T-helper 2 cell treated with Interferon-gamma antibody and Interleukin-4, amounts not matched to agents 100 ng/mL and 5 ng/mL, for 36 hours (primary cell): ENCODE data around the gene IL4I1. TPM values are rescaled to one million over a fixed set of nuclear protein-coding genes. Genes with fewer than 3 reads are reported as not detected.

Experiments used
- intact Hi-C: fragments of 100-400 bp; cut with micrococcal nuclease; formaldehyde crosslinking; loops from one replicate; pipeline ENCODE4 v1.15.1; 2023
- total RNA-seq: library from RNA; stranded (reverse); gene quantifications from 2 replicates; pipeline ENCODE4 v1.2.3, GENCODE V29; 2022

Gene IL4I1
- total RNA-seq, 1 donor from 2014 or later: 1.9 TPM

DNA sequence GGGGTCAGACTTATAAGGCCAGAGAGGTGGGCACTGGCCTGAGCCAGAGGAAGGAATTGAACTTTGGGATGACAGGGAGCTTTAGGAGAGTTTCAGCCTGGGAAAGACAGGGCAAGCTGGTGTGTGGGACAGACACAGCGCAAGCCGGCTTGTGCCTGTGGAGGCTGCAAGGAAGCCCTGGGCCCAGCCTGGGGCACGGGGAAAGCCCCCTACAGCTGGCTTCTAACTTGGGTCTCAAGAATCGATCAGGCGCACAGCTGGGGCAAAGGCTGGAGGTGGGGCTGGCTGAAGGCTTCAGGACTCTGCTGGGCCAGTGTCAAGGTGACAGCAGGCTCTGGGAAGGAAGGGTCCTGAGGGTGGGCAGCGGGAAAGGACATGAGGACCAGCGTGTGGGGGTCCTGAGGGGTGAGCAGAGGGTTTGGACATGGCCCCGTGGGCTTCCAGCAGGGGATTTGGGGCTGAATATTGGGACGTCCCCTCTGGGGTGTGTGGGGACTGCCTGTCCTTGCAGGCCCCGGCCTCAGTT lies 42.8 kb downstream of the IL4I1 start:
- intact Hi-C loops: no loop called here

DNA sequence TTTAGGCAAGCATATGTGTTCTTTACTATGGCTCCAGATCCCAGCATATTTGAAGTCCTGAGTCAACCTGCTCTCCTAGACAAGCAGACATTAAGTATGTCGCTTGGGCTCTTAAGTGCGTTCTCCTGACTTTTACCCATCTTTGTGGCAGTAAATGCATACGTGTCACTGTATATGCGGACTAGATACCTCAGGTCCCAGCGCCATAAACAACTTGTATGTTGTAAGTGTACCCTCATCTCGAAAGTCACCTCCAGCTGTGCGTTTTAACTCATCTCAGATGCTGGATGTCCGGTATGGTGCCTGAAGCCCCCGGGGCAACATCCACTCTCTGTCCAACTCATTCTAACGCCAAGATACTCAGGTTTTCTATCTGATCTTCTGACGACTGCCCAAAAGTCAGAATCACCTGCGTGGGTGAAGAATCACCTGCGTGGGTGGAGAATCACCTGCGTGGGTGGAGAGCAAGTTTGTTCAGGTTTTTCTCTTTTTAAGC lies 44.0 kb downstream of the IL4I1 start:
- intact Hi-C loops: no loop called here

DNA sequence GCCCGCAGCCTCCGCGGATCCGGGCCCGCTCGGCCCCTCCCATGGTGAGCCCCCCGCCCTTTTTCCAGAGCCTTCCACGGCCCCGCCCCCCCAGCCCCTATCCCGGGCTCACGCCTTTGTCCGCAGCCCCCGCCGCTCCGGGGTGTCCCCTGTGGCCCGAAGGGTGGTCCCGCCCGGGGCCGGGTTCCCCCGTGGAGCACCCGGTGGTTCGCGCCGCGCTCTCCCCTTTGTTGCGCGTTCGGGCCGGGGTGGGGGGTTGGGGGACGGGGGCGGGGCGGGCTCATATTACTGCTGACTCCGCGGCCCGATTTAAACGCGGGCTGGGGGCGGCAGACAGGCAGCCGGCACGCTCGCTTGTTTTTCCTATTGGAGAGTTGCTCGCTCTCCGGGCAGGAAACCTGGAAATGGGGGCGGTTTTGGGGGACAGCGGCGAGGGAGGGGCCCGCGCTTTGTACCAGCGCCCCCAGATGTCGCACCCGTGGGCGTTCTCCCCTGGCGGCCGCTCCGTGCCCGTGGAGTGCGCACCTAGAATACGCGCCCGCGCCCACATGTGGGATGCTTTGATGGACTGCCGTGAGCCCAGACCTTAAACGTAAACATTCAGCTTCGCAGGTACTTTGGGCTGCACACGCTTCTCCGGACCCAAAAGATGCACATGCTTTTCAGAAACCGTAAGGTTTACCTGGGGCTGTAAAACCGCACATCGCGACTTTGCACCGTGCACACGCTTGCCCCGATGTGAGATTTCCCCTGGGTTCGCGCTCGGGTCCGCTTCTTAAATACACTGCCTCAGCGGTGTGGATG lies 45.0 kb downstream of the IL4I1 start:
- intact Hi-C loops: loop anchor here (2.0 kb wide), 1 partner anchor 211 kb away; the partner anchor contains the start of gene RRAS

DNA sequence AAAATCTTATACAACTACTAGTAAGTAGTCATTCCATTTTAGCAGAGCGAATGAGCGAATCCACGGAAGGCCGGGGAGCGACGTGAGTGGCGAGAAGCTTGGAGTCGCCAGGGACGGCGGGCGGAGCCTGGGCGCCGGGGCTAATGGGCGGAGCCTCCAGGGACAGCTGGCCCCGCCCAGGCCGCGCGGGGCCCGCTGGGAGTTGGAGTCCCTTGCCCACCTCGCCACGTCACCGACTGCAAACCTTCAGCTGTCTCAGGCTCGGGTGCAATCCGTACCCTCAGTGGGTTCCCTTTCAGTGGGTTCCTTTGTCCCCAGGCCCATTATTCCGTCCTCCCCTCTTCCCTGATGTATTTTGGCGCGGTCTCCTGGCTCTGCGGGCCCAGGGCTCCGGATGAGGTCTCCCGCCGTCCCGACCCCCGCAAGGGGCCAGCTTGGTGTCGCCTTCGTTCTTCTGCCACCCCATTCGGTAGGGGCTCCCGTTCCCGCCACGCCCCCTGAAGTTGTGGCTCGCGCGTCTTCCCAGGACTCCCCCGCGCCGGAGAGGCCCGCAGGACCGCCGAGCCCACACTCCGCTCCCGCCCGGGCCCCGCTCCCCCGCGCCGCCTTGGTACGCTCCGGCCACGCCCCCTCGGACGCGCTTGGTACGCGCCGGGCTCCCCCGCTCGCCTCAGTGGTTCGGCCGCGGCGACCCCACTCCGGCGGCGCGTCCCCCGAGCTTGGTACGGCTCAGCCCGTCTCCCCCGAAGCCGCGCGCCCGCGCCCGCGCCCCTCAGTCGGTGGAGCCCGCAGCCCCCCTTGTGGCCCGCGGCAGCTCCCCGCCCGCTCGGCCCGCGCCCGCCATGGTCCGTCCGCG lies 46.0 kb downstream of the IL4I1 start, which contains the start of gene PTOV1:
PTOV1 (plus strand) TSS at position 673 of the 856 bp plus-strand sequence.
- intact Hi-C loops: loop anchor here (1.0 to 2.0 kb wide), 4 partner anchors 17 to 210 kb away; partner anchors contain the start of genes PNKP and RRAS

DNA sequence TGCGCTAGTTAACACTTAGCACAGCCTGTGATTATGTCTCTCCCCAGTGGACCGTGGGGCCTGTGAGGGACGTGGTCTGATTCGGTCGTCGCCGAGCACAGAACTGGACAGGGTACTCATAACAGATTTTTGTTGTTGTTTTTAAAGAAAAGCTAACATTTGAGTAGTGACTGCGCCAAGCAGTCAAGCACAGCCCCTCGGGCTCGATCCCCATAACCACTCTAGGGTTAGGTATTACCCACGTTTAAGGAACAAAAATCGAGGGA lies 46.5 kb downstream of the IL4I1 start:
- intact Hi-C loops: loop anchor here (1.0 to 2.0 kb wide), 4 partner anchors 17 to 209 kb away; partner anchors contain the start of genes PNKP and RRAS

DNA sequence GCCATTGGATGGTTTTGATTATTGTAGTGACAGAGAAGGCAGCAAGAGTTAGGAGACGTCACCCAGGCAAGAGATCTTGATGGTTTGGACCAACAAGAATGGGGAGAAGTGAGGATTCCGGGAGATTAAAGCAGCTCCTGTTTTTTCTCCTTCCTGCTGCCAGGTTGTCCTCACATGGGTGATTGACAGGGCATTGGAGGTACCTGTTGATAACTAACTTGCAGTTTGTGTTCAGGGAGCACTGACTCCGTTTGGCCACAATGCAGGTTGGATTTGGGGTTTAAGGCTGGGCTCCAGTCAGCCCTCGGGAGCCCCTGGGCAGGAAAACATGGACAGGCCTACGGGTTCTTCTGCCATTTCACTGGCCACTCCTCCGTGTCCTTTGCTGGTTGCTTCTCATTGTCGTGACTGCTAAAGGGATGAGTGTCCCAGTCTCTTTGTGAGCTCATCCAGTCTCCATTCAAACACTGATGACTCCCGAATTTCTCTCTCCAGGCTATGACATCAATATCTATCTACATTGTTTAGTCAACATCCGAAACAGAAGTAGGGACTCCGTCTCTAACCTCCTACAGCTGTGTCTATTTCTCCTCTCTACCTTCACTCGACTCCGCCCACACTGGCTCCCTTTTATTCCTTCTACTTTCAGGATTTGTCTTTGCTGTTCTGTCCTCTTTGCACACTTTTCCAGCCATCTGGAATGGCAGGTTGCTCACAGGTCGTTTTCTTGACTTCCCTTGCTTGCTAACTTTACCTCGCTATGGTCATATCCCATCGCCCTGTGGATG lies 47.1 kb downstream of the IL4I1 start:
- intact Hi-C loops: loop anchor here (1.0 to 2.0 kb wide), 4 partner anchors 18 to 209 kb away; partner anchors contain the start of genes PNKP and RRAS

DNA sequence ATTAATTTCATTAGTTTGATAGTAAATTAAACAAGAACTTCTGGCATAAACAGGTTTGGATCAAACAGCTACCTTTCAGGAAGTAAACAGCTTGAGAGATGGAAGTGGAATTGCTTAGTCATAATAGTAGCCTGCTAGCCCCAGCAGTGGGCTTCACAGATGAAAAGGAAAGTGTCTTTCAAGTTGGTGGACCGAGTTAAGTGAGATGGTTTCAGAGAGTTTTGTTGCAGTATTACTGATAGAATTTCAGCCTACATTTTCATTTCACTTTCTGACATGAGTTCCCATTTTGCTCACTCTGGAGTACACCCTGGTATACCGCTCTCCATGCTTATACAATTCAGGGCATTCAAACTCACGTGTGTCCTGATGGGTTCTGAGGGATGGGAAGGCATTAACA lies 47.7 kb downstream of the IL4I1 start:
- intact Hi-C loops: no loop called here

DNA sequence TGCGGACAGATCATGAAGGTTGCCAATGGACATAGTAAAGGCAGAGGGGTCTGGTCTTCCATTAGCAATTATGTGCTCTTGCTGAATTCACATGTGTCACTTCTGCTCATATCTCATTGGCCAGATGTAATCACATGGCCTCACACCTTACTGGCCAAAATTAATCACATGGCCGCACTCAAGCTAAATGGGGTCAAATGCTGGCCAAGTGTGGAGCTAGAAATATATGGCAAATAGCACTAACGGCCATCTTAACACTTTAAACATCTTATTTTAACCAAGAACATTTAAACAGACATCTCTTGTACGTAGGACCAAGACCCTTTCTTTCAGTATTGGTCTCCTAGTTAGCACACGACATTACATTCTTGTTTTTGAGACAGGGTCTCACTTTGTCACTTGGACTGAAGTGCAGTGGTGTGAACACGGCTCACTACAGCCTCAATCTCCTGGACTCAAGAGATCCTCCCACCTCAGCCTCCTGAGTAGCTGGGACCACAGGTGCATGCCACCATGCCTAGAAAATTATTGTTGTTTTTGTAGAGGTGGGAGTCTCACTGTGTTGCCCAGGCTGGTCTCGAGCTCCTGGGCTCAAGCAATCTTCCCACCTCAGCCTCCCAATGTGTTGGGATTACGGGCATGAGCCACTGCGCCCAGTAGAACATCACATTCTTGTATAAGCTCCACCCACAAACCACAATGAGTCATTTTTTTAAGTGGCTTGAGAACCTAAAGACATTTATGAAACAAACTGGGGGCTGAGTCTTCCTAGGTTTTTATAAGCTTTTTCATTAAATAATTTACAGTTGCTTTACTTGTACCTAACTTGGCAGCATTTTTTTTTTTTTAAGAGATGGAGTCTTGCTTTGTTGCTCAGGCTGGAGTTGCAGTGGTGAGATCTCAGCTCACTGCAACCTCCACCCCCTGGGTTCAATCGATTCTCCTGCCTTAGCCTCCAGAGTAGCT lies 48.7 kb downstream of the IL4I1 start:
- intact Hi-C loops: no loop called here

DNA sequence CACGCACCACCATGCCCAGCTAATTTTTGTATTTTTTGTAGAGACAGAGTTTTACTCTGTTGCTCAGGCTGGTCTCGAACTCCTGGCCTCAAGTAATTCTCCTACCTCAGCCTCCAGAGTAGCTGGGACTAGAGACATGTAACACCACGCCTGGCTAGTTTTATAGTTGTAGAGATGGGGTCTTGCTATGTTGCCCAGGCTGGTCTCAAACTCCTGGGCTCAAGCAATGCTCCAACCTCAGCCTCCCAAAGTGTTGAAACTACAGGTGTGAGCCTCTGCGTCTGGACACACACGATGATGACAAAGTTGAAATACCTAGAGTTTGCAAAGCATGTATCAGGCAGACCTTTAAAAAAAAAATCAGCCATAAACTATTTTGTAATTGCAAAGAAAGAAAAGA lies 50.3 kb downstream of the IL4I1 start:
- intact Hi-C loops: no loop called here

DNA sequence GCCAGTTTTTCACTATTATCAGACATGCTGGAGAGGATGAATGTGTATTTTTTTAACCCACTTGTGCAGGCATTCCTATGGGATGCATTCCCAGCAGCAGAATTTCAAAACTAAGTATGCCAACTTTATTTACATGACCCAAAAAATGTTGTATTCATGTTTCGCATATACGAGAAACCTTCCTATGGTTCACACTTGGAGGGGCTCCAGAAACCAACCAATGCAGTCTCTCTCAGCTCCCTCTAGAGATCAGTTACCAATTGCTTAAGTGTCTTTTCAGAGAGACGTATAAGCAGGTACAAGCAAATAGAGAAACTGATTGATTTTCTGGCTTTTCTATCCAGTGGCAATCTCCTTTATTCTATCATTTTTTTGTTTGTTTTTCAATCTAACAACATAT lies 51.3 kb downstream of the IL4I1 start:
- intact Hi-C loops: no loop called here

DNA sequence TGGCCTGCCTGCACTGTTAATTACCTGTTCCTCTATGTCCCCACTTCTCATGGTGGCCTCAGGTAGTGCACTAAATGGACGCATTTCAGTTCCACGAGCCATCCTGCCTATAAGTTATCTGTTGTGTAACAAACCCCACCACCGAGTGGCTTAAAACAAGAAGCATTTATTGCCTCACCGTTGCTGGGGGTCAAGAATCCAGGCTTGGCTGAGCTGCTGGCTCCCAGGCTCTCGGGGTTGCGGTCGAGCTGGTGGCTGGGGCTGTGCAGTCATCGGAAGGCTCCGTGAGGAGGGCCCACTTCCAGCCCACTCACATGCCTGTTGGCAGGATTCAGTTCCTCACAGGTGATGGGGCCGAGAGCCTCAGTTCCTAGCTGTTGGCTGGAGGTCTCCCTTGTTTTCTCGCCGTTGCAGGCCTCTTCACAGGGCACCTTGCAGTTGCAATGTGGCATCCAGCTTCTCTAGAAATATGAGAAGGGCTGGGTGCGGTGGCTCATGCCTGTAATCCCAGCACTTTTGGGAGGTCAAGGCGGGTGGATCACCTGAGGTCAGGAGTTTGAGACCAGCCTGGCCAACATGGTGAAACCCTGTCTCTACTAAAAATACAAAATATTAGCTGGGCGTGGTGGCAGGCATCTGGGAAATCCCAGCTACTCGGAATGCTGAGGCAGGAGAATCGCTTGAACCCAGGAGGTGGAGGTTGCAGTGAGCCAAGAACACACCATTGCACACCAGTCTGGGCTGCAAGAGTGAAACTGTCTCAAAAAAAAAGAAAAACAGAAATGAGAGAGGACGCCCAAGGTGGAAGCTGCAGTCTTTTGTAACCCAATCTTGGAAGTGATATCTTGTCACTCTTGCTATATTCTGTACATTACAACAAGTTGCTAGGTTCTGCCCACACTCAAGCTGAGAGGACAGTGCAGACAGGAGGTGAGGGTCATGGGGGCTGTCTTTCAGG lies 52.3 kb downstream of the IL4I1 start:
- intact Hi-C loops: no loop called here

DNA sequence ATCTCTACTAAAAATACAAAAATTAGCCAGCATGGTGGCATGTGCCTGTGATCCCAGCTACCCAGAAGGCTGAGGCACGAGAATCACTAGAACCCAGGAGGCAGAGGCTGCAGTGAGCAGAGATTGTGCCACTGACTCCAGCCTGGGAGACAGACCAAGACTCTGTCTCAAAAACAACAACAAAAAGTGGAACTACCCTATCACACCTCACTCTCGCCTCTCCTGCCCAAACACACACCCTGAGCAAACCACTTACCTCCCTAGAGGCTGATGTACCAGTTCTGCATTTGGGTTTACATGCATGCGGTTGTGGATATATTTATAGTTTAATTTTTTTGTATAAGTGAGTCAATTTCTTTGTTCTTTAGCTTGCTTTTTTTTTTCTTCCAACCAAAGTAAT lies 53.4 kb downstream of the IL4I1 start:
- intact Hi-C loops: no loop called here

DNA sequence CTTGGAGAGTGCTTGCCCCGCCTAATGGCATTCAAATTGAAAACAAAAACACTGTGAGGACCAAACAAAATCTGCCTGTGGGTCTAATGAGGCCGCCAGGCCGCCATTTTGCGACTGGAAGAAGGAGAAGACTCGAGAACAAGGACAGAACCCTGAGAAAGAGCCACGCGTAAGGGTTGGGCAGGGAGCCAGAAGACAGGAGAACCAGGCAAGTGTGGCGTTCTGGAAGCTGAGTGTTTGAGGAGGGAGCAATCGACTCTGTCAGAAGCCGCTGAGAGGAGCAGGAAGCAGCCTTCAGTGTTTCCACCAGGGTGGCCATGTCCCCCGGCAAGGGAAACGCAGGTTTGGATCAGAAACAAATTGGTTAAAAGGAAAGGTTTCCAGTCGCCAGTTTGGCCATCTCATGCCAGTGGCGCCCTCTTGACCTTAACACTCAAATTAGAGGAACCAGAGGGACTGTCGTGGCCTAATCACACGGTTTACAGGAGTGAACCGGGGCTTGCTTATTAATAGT lies 55.9 kb downstream of the IL4I1 start:
- intact Hi-C loops: no loop called here

DNA sequence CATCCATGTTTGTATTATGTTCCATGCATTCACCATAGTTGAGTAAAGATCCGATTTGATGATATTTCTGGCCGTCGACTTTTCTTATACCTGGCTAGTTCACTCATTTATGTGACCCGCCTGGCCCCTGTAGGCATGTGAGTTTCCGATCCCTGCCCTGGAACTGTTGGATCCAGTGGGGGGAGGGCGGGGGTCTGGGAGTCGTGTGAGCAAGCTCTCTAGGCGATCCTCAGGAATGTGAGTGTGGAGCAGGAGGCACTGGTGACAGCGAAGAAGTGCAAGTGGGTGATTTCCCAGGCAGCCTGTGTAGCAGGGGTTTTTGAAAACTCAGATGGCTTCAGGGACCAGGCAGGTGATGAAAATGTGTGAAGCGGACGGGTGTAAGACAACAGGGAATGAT lies 56.4 kb downstream of the IL4I1 start:
- intact Hi-C loops: no loop called here

DNA sequence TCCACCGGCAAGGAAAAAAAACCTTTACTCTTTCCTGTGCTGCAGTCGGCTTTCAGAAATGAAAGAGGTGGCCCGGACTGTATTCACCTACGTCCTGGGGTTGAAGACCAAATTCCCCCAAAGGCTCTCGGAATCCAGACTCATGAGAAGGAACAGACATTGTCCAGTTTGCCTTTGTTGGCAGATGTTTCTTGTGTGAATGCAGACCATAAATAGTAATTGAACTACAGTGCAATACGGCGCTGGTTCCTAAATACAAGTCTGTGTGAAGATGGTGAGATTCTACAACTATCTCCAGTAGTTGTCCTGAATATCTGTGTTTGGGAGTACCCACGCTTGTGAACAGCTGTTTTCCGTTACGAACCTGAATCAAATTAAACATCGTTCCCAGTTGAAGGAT lies 57.0 kb downstream of the IL4I1 start:
- intact Hi-C loops: no loop called here
